Right cardiac atrium (tissue), 5 donors: ENCODE measurements around the gene FABP2. TPM values are rescaled to one million over a fixed set of nuclear protein-coding genes. Genes with fewer than 3 reads are reported as not detected.
"Not testable (repeated sequence)": the region's sequence is repeated elsewhere in the genome, so short reads cannot be mapped to it uniquely, and the experiment has no call there.

Experiments used
- ATAC-seq, 2 donors: fragments of 200-7000 bp; cut with Tn5 transposase; one replicate each; pipeline versions ENCODE4 v1.8.0 to v1.9.1; 2020; ENCODE audit warnings: moderate library complexity in 2 of 2, mild to moderate bottlenecking in 1 of 2
- DNase-seq, 3 donors: peaks; one replicate each; pipeline ENCODE4 v3.0.0-alpha.2; 2020
- H3K27ac ChIP-seq: one replicate; pipeline ENCODE4 v1.5.1; 2013; ENCODE audit warnings: mild to moderate bottlenecking, low read length, control low read depth, moderate library complexity
- H3K27me3 ChIP-seq: one replicate; pipeline ENCODE4 v1.6.1; 2013; ENCODE audit not compliant: control insufficient read depth, insufficient read depth
- H3K4me1 ChIP-seq: one replicate; pipeline ENCODE4 v1.6.1; 2013; ENCODE audit warnings: low read length; ENCODE audit not compliant: control insufficient read depth, insufficient read depth
- H3K4me3 ChIP-seq: one replicate; pipeline ENCODE4 v1.5.1; 2013; ENCODE audit warnings: low read length, control low read depth
- H3K9me3 ChIP-seq: one replicate; pipeline ENCODE4 v1.6.1; 2013; ENCODE audit warnings: low read length; ENCODE audit not compliant: control insufficient read depth
- WGBS: extraction: QIAGEN DNeasy Blood & Tissue Kit; methylation state at CpG from one replicate; pipeline ENCODE4 v1.1.7; 2013; 5-methylcytosine and 5-hydroxymethylcytosine counted together
- intact Hi-C, 4 donors: fragments of 100-400 bp; cut with DNase I; formaldehyde crosslinking; loops; one replicate each; pipeline versions ENCODE4 v1.11.0 to v1.14.0; 2022 to 2023
- long read RNA-seq, 4 donors: library from polyadenylated mRNA; unstranded; transcript quantifications; one replicate each; pipeline ENCODE4 v2.0.0, GENCODE V29; 2020 to 2021
- polyA plus RNA-seq: library from polyadenylated mRNA; stranded (reverse); fragments of 200-250 nt; gene quantifications from one replicate; pipeline ENCODE4 v1.2.3, GENCODE V29; 2013
- total RNA-seq, 4 donors: library from RNA; stranded (reverse); fragmentation: NEBNext Ultra II Directional; extraction: Animal tissue kit (Norgen Biotek cat#: 25700); gene quantifications; one replicate each; pipeline ENCODE4 v1.2.1, GENCODE V29; 2021
- donor health status: healthy with polysubstance abuse.
- donor health status: DM: no; HTN: yes; CAD: no.
- donor health status: DM: no; HTN: no; CAD: no.
- donor health status: DM: no; HTN: yes; CAD: no; lungs with severe emphysema.
- donor health status: DM: yes; HTN: yes; CAD: no.

The FABP2 gene
- total RNA-seq: not detected
- polyA plus RNA-seq: 0.63 TPM
- long read RNA-seq, donor 1: 0 reads
- long read RNA-seq, donor 2: 0 reads
- long read RNA-seq, donor 3: 0 reads
- long read RNA-seq, donor 4: 0 reads

GRCh38 chr4:119321921-119322687 lies at the start of gene FABP2:
TSS of gene FABP2 (minus strand) at chr4:119322138. CDS start at chr4:119322102, 36 bp downstream.
- Histone ChIP-seq H3K4me3 (no peak within 1 kb of the TSS), H3K4me1 (no peaks in the 10 kb centered on the region), H3K9me3 (no peaks in the 10 kb centered on the region), H3K27me3 (no peaks in the 10 kb centered on the region), H3K27ac (no peak within 1 kb of the TSS)
- intact Hi-C loops: no loop called here
- no peak for DNase-seq
- no peak for ATAC-seq
- 85% methylated on average over 6 of the region's 6 CpGs for WGBS

GRCh38 chr4:119370951-119371683 lies 49.2 kb upstream of the FABP2 start:
- WGBS: 37% methylated on average over 3 of the region's 3 CpGs
- H3K9me3 ChIP-seq, intact Hi-C loops, H3K27me3 ChIP-seq, H3K27ac ChIP-seq, H3K4me1 ChIP-seq, DNase-seq, H3K4me3 ChIP-seq: not testable (repeated sequence)
- peak; percentile 57 to 88 for ATAC-seq

- ATAC-seq: peak; percentile 49 to 51
- intact Hi-C loops, H3K9me3 ChIP-seq, H3K27ac ChIP-seq, DNase-seq, H3K4me3 ChIP-seq, H3K27me3 ChIP-seq, H3K4me1 ChIP-seq: not testable (repeated sequence)
- 26% methylated on average over 5 of the region's 5 CpGs for WGBS
Measured at GRCh38 chr4:119370392-119370791, 48.5 kb upstream of the FABP2 start.

GRCh38 chr4:119366802-119367201 lies 44.9 kb upstream of the FABP2 start:
- H3K9me3 ChIP-seq, DNase-seq, H3K4me1 ChIP-seq, H3K4me3 ChIP-seq, intact Hi-C loops, H3K27ac ChIP-seq, H3K27me3 ChIP-seq, ATAC-seq: not testable (repeated sequence)
- 72% methylated on average over 7 of the region's 7 CpGs for WGBS

- intact Hi-C loops, H3K4me3 ChIP-seq, DNase-seq, H3K9me3 ChIP-seq, H3K27ac ChIP-seq, H3K27me3 ChIP-seq, H3K4me1 ChIP-seq, ATAC-seq: not testable (repeated sequence)
- WGBS: 91% methylated on average over 1 of the region's 1 CpG
Measured at GRCh38 chr4:119364203-119364602, 42.3 kb upstream of the FABP2 start.

GRCh38 chr4:119363372-119363771 lies 41.4 kb upstream of the FABP2 start:
- H3K27me3 ChIP-seq, H3K4me1 ChIP-seq, H3K9me3 ChIP-seq, DNase-seq, intact Hi-C loops, H3K27ac ChIP-seq, ATAC-seq, H3K4me3 ChIP-seq: not testable (repeated sequence)
- 75% methylated on average over 6 of the region's 6 CpGs for WGBS

- H3K9me3 ChIP-seq, H3K4me1 ChIP-seq, DNase-seq, H3K27me3 ChIP-seq, intact Hi-C loops, H3K27ac ChIP-seq, H3K4me3 ChIP-seq: not testable (repeated sequence)
- whole genome bisulfite sequencing: 68% methylated on average over 3 of the region's 3 CpGs
- peak in 1 of 2 donors; percentile 69 for ATAC-seq
Measured at GRCh38 chr4:119362413-119362812, 40.5 kb upstream of the FABP2 start.

GRCh38 chr4:119359873-119360272 lies 37.9 kb upstream of the FABP2 start:
- H3K9me3 ChIP-seq, H3K4me3 ChIP-seq, ATAC-seq, DNase-seq, H3K27me3 ChIP-seq, H3K27ac ChIP-seq, intact Hi-C loops, H3K4me1 ChIP-seq: not testable (repeated sequence)
- 63% methylated on average over 2 of the region's 2 CpGs for WGBS

- H3K4me1 ChIP-seq, DNase-seq, H3K27me3 ChIP-seq, H3K4me3 ChIP-seq, H3K9me3 ChIP-seq, intact Hi-C loops, ATAC-seq, H3K27ac ChIP-seq: not testable (repeated sequence)
- 93% methylated on average over 1 of the region's 1 CpG for WGBS
Measured at GRCh38 chr4:119356796-119357195, 34.9 kb upstream of the FABP2 start.

GRCh38 chr4:119356041-119356440 lies 34.1 kb upstream of the FABP2 start:
- WGBS: 66% methylated on average over 1 of the region's 1 CpG
- H3K27me3 ChIP-seq, H3K4me1 ChIP-seq, ATAC-seq, intact Hi-C loops, H3K27ac ChIP-seq, H3K4me3 ChIP-seq, H3K9me3 ChIP-seq, DNase-seq: not testable (repeated sequence)

GRCh38 chr4:119353364-119353763 lies 31.4 kb upstream of the FABP2 start:
- H3K4me1 ChIP-seq, ATAC-seq, H3K9me3 ChIP-seq, DNase-seq, H3K27me3 ChIP-seq, H3K4me3 ChIP-seq, intact Hi-C loops, H3K27ac ChIP-seq: not testable (repeated sequence)
- 67% methylated on average over 3 of the region's 3 CpGs for WGBS
